ENCODE measurements around the gene ALCAM.
A peak's percentile ranks its signal among the peaks of the same experiment; 100 is the strongest.

Gene ALCAM

DNA sequence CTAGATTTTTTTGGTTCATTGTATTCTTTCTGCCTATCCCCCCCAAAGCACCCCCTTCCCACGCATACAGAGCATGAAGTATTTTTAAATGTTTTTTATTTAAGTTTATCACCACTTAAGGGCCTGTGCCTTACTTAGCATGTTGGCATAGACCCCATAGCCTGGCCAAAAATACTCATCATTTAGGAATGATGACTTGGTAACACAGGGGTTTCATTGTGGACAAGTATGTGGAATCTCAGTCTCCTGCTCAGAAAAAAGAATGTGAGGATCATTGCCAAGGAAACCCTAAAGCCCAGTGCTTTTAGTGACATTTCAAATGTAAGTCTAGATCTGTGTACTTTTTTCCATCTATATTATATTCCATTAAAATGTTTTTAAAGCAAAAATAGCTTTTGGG, 146.3 kb downstream of the ALCAM start:
- no peak for TF ChIP-seq ZFX (IDR thresholded peaks at IDR 0.05)
- TF ChIP-seq, protein P1, sequence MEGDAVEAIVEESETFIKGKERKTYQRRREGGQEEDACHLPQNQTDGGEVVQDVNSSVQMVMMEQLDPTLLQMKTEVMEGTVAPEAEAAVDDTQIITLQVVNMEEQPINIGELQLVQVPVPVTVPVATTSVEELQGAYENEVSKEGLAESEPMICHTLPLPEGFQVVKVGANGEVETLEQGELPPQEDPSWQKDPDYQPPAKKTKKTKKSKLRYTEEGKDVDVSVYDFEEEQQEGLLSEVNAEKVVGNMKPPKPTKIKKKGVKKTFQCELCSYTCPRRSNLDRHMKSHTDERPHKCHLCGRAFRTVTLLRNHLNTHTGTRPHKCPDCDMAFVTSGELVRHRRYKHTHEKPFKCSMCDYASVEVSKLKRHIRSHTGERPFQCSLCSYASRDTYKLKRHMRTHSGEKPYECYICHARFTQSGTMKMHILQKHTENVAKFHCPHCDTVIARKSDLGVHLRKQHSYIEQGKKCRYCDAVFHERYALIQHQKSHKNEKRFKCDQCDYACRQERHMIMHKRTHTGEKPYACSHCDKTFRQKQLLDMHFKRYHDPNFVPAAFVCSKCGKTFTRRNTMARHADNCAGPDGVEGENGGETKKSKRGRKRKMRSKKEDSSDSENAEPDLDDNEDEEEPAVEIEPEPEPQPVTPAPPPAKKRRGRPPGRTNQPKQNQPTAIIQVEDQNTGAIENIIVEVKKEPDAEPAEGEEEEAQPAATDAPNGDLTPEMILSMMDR (conservative IDR thresholded peaks at IDR 0.05) = no peak
- no peak overlapping the region for H3K27ac ChIP-seq

- no peak overlapping the region for H3K27ac ChIP-seq
- TF ChIP-seq, protein P1 (conservative IDR thresholded peaks at IDR 0.05) = no peak
- no peak for TF ChIP-seq ZFX (IDR thresholded peaks at IDR 0.05)
Observed at GRCh38 chr3:105513886-105514285, 147.2 kb downstream of the ALCAM start.

GRCh38 chr3:105515372-105515771, 148.7 kb downstream of the ALCAM start:
- no peak overlapping the region for H3K27ac ChIP-seq
- no peak for TF ChIP-seq ZFX (IDR thresholded peaks at IDR 0.05)
- TF ChIP-seq, protein P1 (conservative IDR thresholded peaks at IDR 0.05) = no peak

DNA sequence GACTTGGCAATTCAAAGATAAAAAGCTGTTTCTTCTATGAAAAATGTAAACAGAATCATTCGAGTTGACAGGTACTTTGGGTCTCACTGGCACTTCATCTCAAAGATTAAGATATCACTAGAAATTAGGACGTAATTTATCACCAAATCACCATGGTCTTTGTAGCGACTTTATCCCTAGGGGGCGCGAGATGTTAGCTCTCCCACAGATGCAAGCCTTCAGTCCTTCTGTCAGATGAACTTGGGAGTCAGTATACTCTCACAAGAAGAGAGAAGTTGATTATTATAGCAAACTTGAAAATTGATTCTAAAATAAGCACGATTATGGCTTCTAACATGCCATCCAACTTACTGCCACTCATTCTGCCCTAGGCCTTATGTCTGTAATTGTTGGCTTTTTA, 150.3 kb downstream of the ALCAM start:
- no peak for TF ChIP-seq ZFX (IDR thresholded peaks at IDR 0.05)
- TF ChIP-seq, protein P1 (conservative IDR thresholded peaks at IDR 0.05) = no peak
- H3K27ac ChIP-seq = no peak overlapping the region

- TF ChIP-seq ZFX (IDR thresholded peaks at IDR 0.05) = no peak
- TF ChIP-seq, protein P1 (conservative IDR thresholded peaks at IDR 0.05) = no peak
- H3K27ac ChIP-seq = no peak overlapping the region
Observed at GRCh38 chr3:105518203-105518602, 151.5 kb downstream of the ALCAM start.

DNA sequence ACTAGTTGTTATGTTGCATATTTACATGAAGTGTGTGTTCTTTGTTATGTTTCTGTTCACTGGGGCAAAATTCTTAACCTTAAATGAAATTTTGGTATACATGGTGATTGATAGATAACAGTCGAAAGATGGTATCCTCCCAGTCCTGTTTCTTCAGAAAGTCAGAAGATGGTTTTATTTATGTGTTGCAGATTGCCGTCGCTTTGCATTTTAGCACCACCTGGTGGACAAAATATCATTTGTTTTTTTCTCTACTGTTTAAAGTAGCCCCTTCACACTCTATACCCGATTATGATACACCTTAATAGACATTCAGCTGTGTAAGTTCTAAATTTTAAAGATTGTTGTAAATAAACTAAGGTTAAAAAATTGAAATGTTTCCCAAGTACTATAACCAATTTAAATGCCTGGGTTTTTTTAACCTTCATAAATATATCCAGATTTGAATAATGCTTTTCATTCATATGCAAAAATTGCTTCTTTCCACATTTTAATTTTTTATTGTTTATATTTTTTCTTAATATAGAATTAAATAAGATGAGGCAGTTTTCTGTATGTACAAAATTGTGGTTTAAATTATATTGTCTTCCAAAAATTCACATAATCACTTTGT, 152.2 kb downstream of the ALCAM start:
- TF ChIP-seq, protein P1 (conservative IDR thresholded peaks at IDR 0.05) = peak; percentile 74
- TF ChIP-seq ZFX (IDR thresholded peaks at IDR 0.05) = no peak
- H3K27ac ChIP-seq = no peak overlapping the region

- no peak overlapping the region for H3K27ac ChIP-seq
- TF ChIP-seq, protein P1 (conservative IDR thresholded peaks at IDR 0.05) = no peak
- TF ChIP-seq ZFX (IDR thresholded peaks at IDR 0.05) = no peak
Observed at GRCh38 chr3:105521770-105522169, 155.1 kb downstream of the ALCAM start.
